ENCODE data around the gene RERE.

DNA sequence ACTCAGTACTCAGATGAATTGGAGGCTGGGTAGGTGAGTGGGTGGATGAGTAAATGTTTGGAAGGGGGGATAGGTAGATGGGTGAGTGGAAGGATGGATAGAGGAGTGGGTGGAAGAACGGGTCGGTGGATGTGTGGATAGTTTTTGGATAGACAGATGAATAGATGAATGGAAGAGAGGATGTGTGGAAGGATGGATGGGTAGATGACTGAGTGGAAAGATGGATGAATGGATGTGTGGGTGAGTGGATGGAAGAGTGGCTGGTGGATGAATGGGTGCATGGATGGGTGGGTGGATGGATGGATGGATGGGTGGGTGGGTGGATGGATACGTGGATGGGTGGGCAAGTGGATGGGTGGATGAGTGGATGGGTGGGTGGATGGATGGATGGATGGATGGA, 495.8 kb downstream of the RERE start:
- TF ChIP-seq POLR2A (IDR thresholded peaks at IDR 0.05): no peak
- TF ChIP-seq CTCF (IDR thresholded peaks at IDR 0.05): no peak

Data from body of pancreas (tissue), 4 donors.